ENCODE data around the gene PHLPP2. TPM values are rescaled to one million over a fixed set of nuclear protein-coding genes. Genes with fewer than 3 reads are reported as not detected.
"Not testable (repeated sequence)": the region's sequence is repeated elsewhere in the genome, so short reads cannot be mapped to it uniquely, and the experiment has no call there.

Gene PHLPP2
- total RNA-seq, 2 donors from 2014 or later: 4.6 to 6.9 TPM

- ATAC-seq: no peak
- intact Hi-C loops (cut with DNase I): no loop called here
- DNase-seq: no peak
Measured at GRCh38 chr16:71628810-71629209, 95.7 kb downstream of the PHLPP2 start.

- no peak for ATAC-seq
- DNase-seq: no peak
- intact Hi-C loops (cut with DNase I): no loop called here
Measured at GRCh38 chr16:71627731-71628181, 96.7 kb downstream of the PHLPP2 start.

- intact Hi-C loops (cut with DNase I): no loop called here
- ATAC-seq (peak in 1 of 2 donors; percentile 43), DNase-seq (no peak)
Measured at GRCh38 chr16:71626858-71627213, 97.7 kb downstream of the PHLPP2 start.

GRCh38 chr16:71626018-71626857 lies 98.3 kb downstream of the PHLPP2 start, which contains the start of gene MARVELD3:
Gene MARVELD3 (plus strand): TSS chr16:71626184. CDS start chr16:71626230, 46 bp downstream.
- intact Hi-C loops (cut with DNase I): no loop called here
- DNase-seq (no peak), ATAC-seq (peak; percentile 38 to 40)

- no peak for DNase-seq
- intact Hi-C loops (cut with DNase I): no loop called here
- ATAC-seq: no peak
Measured at GRCh38 chr16:71625113-71625850, 99.2 kb downstream of the PHLPP2 start.

GRCh38 chr16:71623597-71623996 lies 100.9 kb downstream of the PHLPP2 start:
- ATAC-seq: no peak
- no peak for DNase-seq
- intact Hi-C loops (cut with DNase I): no loop called here

- intact Hi-C loops (cut with DNase I): no loop called here
- no peak for ATAC-seq
- DNase-seq: no peak
Measured at GRCh38 chr16:71622088-71622487, 102.4 kb downstream of the PHLPP2 start.

- ATAC-seq (no peak), DNase-seq (no peak)
- intact Hi-C loops (cut with DNase I): no loop called here
Measured at GRCh38 chr16:71618429-71618828, 106.1 kb downstream of the PHLPP2 start.

- ATAC-seq; intact Hi-C loops (cut with DNase I); DNase-seq: not testable (repeated sequence)
Measured at GRCh38 chr16:71614956-71615355, 109.5 kb downstream of the PHLPP2 start.

- intact Hi-C loops (cut with DNase I): no loop called here
- ATAC-seq (peak; percentile 78 to 91), DNase-seq (peak; percentile 72)
Measured at GRCh38 chr16:71610936-71611871, 113.3 kb downstream of the PHLPP2 start.

- DNase-seq (no peak), ATAC-seq (no peak)
- intact Hi-C loops (cut with DNase I): no loop called here
Measured at GRCh38 chr16:71610447-71610846, 114.1 kb downstream of the PHLPP2 start.

GRCh38 chr16:71609066-71609465 lies 115.4 kb downstream of the PHLPP2 start:
- intact Hi-C loops (cut with DNase I): no loop called here
- ATAC-seq (no peak), DNase-seq (no peak)

GRCh38 chr16:71600822-71601221 lies 123.7 kb downstream of the PHLPP2 start:
- intact Hi-C loops (cut with DNase I): no loop called here
- DNase-seq (no peak), ATAC-seq (no peak)

- ATAC-seq; DNase-seq; intact Hi-C loops (cut with DNase I): not testable (repeated sequence)
Measured at GRCh38 chr16:71598426-71598825, 126.1 kb downstream of the PHLPP2 start.

GRCh38 chr16:71595340-71595826 lies 129.1 kb downstream of the PHLPP2 start:
- intact Hi-C loops (cut with DNase I); ATAC-seq; DNase-seq: not testable (repeated sequence)

All from left cardiac atrium (tissue), 4 donors.